GM21737 (cell line): ENCODE data around the gene SPHKAP.
"Not testable (repeated sequence)": the region's sequence is repeated elsewhere in the genome, so short reads cannot be mapped to it uniquely, and the experiment has no call there.

ENCODE experiments used
- ATAC-seq: cut with Tn5 transposase; IDR thresholded peaks from one replicate; pipeline ENCODE4 v1.9.1; 2021; ENCODE audit warnings: mild to moderate bottlenecking, moderate library complexity; ENCODE audit not compliant: unreplicated experiment

The SPHKAP gene

DNA sequence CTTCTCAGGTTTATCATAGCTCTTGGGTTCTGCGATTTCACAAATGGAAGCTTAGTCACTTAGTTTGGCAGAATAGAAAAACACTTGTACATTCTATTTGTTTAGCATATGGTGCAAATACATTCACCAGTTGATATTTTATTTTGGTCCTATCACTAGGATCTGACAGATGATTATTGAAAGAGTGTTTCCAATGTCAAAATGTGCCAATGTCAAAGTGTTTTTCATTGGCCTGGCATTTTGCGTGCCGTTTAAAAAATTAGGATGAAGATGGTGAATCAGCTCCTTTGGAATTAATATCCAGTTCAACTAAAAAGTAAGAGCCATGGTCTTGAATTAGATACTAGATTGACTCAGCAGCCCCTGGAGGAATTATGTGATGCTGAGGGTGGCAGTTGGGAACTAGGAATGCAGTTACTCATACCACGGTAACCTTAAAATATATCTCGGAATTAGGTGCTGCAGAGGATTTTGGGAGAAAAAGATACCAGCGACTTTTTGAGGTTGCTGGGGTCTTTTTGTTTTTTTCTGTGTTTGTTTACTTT lies 87.0 kb downstream of the SPHKAP start:
- no peak for ATAC-seq

GRCh38 chr2:228092056-228092455 lies 89.4 kb downstream of the SPHKAP start:
- ATAC-seq = no peak

GRCh38 chr2:228086561-228086960 lies 94.9 kb downstream of the SPHKAP start:
- ATAC-seq = no peak

DNA sequence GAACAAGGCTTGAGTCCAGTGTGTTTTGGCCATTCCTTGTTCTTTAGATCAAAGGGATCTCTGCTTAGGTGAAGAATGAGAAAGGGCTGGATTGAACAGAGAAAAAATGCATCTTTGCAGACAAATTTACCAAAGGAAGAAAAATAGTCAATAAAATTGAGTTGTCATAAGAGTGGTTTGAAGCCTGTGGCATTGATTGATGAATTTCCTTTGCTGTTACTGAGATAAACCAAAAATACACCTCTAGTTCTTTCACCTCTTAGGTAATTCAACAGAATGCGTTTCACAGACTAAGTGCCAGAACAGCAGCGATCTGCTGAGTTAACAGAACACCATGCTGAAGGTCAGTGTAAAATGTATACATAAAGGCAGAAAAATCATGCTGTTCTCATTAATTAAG lies 96.8 kb downstream of the SPHKAP start:
- no peak for ATAC-seq

- ATAC-seq = no peak
These were observed 98.4 kb downstream of the SPHKAP start for GRCh38 chr2:228083131-228083530.

- ATAC-seq = no peak
These were observed 98.9 kb downstream of the SPHKAP start for GRCh38 chr2:228082571-228082970.

DNA sequence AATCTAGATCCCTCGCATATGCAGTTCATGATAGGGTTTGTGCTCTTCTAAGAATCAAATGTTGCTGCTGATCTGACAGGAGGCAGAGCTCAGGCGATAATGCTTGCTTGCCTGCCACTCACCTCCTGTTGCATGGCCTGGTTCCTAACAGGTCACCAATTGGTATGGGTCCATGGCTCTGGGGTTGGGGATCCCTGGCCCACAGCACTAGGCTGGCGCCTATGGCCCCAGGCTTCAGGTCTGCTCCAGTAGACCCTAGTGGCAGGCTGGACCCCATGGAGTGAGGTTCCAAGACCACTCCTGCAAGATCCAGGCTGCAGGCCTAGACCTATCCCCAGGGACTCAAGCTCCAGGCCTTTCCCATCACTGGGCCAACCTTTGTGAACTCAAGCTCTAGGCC lies 102.3 kb downstream of the SPHKAP start:
- no peak for ATAC-seq

- not testable (repeated sequence) for ATAC-seq
These were observed 104.8 kb downstream of the SPHKAP start for GRCh38 chr2:228076695-228077094.

- no peak for ATAC-seq
These were observed 108.8 kb downstream of the SPHKAP start for GRCh38 chr2:228072669-228073068.

DNA sequence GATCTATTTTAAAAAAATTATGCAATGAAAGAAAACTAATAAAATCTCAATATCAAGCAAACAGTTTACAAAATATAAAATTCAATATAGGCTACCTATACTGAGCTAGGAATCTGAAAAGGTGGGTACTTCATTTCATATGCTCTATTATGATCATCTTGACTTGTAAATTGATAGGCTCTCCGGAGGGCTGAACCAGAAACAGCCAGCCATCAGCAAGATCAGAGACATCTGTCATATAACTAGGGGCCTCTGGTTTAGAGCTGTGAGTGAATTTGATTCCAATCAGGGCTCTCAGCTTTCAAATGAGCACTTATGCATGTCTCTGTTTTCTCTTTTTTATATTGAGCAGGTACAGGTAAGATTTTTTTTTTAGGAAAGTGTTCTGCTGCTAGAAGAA lies 114.2 kb downstream of the SPHKAP start:
- no peak for ATAC-seq

DNA sequence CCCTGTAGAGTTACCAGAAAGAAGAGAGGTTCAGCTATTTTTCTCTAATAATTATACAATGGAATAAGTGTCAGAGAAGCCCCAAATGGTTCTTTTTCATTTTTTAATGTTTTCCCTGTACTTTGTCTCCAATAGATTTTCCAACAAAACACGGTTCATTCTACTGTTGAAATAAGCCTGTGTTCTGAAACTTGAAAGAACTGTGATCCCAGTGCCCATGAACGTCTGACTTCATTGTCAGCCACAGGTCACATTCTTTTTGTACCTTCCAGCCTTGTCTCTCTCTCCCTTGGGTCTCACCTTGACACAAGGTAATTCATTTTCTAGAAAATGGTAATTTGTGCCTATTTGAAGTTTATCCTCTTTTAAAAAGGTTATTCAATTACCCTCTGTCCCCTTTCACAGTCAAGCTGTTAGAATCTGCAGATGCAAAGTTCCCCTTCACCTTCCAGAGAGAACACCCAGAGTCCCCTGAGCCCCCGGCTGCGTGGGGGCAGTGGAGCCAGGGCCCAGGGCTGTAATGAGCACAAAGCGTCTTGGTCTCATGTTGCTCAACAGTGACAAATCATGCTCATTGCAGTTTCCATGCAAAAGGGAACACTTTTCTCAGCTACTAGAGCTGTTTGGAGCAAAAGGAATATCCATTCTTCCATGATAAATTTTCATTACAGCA lies 115.2 kb downstream of the SPHKAP start:
- no peak for ATAC-seq

- no peak for ATAC-seq
These were observed 115.8 kb downstream of the SPHKAP start for GRCh38 chr2:228065686-228066085.

DNA sequence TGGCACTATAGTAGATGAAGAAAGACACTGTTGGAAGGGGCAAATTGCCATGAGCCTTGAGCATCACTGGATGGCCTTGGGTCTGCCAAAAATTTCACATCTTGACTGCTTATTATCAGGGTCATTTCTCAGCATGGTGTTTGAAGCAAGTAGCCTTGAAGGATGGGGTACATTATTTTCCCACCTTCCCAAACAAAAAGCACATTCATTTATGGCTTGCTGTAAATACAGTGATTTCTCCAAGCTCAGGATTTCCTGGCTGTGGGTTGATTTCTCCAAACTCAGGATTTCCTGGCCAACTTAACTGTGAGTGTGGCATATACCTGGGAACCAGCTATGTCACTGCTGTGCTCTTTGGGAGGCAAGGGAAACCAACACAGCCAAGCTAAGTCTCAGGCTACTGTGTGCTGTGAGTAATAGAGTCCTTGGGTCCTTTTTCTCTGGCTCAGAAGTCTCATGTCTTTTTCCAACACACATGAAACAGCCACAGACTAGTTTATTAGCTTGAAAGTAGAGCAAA lies 116.6 kb downstream of the SPHKAP start:
- ATAC-seq = no peak

GRCh38 chr2:228064024-228064423 lies 117.5 kb downstream of the SPHKAP start:
- ATAC-seq = no peak

DNA sequence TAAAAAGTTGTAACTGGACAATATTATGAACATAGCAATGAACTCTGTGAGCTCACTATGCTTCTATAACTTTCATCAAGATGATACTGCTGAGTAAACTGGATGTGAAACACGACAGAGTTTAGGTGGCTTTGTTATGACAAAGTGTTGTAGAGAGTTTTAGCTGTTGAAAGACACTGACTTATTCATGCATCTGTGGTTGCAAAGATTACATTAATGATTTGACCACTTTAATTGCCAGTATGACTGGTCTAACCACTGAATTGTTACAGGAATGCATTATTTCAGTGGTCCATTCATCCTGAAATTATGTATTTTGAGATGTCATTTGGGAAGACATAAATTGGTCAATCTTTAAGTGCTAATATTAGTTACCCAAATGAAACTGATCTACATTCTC lies 117.9 kb downstream of the SPHKAP start:
- ATAC-seq = no peak

GRCh38 chr2:228059735-228060134 lies 121.8 kb downstream of the SPHKAP start:
- ATAC-seq = no peak

GRCh38 chr2:228056293-228057097 lies 125.0 kb downstream of the SPHKAP start:
- ATAC-seq = no peak

- ATAC-seq = no peak
These were observed 132.5 kb downstream of the SPHKAP start for GRCh38 chr2:228048838-228049490.

DNA sequence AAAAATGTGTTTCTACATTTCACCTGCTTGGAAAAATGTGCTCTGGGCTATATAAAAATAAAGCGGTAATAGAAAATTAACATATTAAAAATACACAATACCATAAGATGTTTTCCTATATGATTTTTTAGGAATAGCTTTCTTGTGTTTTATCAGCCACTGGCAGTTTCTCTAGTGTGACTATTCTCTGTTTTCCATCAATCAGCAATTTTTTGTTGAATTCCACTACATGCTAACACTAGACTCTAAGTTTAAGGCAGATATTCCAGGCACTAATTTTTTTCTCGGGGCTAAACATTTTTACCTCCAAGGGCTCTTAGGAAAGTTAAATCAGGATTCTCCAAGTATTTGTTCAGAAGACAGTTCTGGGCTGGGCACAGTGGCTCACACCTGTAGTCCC lies 140.5 kb downstream of the SPHKAP start:
- ATAC-seq = no peak

- peak; percentile 60 for ATAC-seq
These were observed 141.5 kb downstream of the SPHKAP start for GRCh38 chr2:228039752-228040534.

- no peak for ATAC-seq
These were observed 142.5 kb downstream of the SPHKAP start for GRCh38 chr2:228038967-228039366.
